NCI-H1436 (cell line): ENCODE data around the gene SLC43A3.
"Not testable (repeated sequence)": the region's sequence is repeated elsewhere in the genome, so short reads cannot be mapped to it uniquely, and the experiment has no call there.

Source experiments
- DNase-seq: peaks from one replicate; lab custom pipeline; 2025; lab: John Stamatoyannopoulos, UW

The SLC43A3 gene

DNA sequence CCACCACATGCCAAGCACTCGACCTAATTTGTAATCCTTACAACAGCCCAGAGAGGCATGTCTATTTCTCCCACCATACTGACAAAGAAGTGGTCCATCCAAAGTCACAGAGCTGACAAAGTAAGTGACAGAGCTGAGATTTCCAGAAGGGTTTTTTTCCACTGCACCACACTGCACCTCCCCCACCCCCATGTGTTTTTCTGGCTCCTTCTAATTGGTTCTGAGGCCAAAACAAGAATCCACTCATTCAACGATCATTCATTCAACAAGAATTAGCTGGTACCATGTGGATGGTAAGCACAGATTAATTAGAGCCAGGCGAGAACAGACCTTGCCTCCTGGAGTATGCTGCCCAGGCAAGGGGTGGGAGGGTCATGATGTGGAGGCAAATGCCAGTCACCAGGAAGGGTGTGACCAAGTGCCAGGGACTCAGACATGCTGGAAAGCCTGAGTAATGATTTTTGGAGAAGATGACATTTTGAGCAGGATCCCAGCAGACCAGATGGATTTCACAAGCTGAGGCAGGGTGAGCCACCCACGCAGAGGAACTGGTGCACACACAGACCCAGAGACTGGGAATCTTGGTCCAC lies 21.6 kb downstream of the SLC43A3 start:
- no peak for DNase-seq

DNA sequence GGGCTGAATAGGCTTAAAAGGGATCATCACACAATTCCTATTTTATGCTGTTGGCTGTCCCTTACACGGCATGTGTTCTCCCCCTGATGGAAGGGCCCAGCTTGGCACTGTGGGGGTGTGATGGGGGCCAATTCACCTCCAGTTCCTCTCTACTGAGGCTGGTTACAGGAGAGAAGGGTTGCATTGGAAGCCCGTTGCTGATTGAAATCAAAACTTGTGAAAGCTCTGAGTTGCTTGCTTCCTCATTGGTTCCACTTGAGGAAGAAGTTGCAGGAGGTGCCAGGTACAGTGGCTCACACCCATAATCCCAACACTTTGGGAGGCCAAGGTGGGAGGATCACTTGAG lies 23.1 kb downstream of the SLC43A3 start:
- DNase-seq: no peak

DNA sequence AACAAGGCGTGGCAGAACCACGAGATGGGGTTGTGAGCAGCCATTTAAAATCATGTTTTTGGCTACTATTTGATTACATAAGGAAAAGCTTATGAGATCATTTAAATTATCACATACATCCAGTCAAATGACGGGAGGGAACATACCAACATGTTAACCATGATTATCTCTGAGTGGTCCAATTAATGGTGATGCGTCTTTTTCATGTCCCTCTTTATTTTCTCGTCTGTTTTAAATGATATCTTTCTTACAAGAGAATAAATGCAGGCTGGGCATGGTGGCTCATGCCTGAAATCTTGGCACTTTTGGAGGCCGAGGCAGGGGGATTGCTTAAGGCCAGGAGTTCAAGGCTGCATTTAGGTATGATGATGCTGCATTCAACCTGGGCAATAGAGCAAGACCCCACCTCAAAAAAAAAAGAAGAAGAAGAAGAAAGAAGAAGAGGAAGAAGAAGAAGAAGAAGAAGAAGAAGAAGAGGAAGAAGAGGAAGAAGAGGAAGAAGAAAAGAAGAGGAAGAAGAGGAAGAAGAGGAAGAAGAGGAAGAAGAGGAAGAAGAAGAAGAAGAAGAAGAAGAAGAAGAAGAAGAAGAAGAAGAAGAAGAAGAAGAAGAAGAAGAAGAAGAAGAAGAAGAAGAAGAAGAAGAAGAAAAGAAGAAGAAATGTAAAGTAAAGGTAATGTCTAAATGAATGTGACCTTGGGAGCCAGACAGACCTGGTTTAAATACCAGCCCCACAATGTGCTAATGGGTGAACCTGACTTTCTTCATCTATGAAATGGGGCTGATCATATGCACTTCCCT lies 23.7 kb downstream of the SLC43A3 start:
- not testable (repeated sequence) for DNase-seq

DNA sequence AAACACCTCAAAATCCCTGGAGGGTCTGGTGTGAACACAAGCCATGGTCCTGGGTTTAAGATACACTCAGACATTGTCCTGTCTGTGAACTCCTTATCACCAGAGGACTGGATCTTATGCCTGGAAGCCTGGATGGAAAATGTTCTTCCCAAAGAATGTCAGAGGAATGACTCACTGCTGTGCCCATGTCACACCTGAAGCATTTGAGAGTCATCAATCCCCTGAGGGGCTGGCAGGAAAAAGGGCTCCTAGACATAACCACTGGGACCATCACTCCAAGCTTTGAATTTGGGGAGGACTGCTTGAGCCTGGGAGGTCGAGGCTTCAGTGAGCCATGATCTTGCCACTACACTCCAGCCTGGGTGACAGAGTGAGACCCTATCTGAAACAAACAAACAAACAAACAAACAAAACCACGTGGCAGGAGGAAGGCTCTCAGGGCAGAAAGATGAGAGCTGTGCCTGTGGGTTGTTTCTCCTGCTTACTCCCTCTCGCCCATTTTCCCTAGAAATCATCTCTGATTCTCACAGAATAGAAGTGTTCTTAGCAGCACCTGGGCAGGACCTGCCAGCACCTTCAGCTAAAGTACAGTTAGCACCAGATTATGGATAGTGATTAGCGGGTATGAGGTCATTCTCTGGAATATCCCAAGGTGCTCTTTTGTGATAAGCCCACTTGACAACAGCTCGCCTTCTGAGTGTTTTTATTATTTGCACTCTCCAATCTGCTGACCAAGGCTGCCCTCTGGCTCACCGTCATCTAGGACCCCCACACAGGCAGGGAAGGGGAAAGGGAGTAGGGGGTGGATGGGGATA lies 24.5 kb downstream of the SLC43A3 start:
- DNase-seq: no peak

DNA sequence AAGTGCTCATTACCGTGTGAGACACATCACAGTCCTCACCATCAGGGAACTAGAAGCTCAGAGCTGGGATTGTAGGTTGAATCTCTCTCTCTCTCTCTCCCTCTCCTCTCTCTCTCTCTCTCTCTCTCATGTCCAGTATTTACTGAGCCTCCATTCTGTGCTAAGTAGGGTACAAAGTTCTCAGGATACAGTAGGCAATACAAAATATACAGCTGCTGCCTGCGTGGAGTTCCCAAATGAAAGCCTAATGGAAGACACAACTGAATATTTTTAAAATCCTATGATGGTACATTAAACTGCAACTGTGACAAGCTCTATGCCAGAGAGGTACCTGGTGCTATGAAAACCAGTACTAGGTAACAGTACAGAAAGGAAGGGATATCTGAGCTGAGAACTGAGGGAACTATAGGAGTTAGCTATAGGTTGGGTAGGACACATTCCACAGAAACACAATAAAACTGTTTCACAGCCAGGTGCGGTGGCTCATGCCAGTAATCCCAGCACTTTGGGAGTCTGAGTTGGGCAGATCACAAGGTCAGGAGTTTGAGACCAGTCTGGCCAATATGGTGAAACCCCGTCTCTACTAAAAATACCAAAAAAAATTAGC lies 26.8 kb downstream of the SLC43A3 start:
- DNase-seq: no peak

DNA sequence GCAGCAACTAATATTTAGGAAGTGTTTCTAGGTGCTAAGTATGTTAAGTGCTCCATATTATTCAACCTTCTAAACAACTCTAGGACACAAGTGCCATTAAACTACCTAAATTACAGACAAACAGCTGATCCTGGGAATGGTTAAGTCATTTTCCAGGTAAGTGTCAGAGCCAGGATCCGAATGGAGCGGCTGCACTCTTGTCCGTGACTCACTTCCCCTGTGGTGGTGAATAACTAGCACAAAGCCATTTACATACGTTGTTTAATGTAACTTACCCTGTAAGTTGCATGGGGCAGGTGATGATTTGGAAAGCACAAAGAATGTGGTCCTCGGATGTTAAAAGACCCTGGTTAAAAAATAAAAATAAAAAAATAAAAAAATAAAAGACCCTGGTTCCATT lies 27.7 kb downstream of the SLC43A3 start:
- no peak for DNase-seq

DNA sequence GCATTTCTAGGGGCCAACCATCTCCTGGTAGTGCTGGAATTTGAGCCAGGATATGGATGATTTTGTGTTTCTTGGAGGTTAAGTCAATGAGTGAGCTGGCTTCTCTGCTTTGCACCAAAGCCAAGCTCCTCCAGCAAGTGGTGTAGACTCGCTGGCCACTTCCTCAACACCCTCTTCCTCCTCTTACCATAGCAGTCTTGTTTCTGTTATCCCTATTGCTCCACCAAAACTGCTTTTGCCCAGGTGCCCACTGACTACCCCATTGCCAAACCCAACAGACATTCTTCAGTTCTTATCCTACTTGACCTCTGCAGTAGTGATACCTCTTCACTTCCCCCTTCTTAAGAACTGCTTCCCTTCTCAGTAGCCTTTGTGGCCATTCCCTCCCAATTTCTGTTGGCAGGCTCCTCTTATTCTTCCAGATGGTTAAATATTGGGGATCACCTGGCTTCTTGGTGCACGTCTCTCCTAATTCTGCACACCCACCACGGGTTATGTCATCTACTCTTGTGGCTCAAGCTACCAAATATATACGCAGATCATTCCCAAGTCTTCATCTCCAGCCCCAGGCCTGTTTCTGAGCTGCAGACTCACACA lies 29.4 kb downstream of the SLC43A3 start:
- DNase-seq: no peak

DNA sequence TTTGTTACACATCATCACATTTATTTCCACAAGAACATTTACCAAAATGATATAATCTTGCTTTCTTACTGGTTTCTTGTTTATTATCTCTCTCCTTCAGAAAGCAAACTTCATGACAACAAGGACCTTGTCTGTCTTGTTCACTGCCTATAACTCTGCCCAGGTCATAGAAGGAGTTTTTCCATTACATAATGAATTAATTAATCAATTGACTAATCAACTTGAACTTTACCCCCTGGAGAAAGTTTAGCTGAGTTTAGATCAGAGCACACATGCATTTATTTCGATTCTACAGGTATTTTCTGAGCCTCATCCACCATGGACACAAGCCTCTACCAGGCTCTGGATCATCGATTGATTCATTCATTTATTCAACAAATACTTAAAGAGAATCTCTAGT lies 30.2 kb downstream of the SLC43A3 start:
- DNase-seq: no peak

DNA sequence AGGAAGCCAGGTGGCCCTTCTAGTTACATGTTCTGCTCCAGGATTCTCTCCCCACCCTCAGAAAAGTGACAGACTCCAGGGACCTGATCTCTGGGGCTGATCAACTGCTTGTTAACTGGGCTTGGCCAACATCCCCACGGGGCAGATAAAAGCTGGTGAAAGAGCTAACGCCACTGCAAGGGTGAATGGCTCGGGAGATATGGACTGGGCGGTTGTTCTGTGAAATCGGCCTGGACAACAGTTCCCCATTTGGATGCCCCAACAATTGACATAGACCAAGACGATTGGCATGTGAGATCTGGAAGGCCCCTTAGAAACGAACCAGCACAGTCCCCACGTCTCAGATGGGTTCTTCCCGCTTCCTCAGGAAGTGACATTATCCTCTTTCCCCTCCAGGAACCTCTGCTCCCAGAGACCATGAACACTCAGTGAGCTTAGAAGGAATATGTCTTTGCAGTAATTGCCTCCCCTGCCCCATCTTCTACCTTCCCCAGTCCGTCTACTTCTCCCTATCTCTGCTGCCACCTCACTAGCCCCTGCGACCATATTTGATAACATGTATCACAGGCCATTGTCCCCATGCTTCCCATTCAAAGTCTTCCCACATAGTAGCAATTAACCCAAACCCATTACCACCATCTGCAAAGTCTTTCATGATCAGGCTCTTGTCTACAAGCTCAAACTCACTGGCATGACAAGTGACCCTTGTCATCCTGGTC lies 30.9 kb downstream of the SLC43A3 start:
- no peak for DNase-seq

DNA sequence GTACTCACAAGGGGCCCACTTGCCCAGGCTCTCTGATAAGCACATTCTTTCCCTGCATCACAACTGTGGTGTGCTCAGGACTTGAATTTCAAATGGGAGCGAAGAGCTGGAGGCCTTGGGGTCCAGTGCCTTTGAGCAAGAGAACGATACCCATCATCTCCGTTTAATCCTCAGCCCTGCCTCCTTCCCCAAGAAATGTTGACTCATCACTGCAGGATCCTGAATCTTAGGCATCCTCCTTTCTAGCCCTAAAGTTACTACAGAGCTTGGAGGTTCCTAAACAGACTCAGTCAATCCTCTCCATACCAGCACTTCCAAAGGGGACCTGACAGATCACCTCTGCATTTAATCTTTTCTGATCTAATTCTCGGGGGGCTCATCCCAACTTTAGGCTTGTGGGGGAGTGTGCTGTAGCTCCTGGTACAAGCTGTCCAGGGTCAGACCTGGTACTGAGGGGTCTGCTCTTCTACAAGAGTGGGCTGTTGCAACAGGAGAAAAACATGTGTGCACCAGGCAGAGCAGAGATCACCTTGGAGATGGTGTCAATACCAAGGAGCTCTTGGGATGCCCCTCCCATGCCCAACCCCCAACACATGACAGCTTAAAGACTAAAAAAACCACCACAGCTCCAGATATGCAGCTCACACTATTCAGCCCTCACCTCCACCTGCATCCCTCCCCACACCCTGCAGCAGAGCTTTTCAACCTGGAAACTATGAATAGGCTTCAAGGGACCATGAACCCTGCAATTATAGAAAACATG lies 32.5 kb downstream of the SLC43A3 start:
- DNase-seq: no peak

DNA sequence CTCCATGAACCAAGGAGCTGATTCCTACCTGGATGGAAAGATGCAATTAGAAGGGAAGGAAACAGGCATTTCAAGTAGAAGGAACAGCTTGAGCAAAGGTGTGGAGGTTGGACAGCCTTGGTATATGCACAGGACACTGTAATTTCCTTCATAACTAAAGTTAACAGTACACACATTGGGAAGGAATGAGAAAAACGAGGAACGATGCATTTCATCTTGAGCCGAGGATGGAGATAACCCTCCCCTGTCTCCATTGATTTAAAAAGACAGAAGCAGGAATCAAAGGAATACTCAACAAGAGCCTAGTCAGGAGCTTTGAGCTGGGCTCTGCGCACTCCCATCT lies 34.2 kb downstream of the SLC43A3 start:
- no peak for DNase-seq

DNA sequence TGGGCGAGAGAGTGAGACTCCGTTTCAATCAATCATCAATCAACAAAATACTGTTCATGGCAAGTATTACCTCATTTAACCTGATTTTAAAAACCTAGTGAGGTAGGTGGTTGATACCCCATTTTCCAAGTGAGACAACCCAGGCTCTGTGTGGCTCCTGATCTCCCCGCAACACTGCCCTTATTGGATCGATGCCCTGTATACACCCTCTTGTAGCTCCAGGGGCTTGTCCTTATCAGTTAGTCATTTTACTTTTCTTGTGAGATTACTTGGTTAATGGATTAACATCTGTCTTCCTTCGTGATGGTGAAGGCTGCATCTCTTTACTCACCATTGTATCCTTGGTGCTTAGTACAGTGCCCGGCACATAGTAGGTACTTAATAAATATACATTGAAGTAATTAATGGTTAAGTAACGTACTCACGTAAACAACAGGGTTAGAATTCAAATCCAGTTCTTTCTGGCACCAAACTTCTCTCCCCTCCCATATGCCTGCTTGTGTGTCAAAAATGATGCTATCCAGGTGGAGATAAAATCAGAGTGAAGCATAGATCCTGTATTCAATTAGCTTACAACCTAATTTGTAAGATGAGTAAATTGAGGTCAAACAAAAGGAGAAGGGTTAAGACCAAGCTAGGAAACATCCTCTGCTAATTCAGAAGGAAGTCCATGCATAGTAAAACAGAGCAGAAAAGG lies 34.7 kb downstream of the SLC43A3 start:
- DNase-seq: no peak

DNA sequence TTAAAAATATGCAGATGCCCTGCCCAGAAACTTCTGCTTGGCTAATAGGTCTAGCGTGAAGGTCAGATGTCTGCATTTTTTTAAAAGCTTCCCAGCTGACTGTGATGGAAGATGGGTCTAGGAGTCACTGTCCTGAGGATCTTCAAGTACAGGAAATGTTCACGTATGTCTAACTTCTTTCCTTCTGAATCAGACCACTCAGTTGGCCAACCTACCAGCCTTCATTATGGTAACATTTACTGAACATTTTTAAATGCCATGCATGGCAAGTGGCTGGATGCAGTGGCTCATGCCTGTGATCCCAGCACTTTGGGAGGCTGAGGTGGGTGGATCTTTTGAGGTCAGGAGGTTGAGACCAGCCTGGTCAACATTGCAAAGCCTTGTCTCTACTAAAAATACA lies 35.4 kb downstream of the SLC43A3 start:
- DNase-seq: no peak

DNA sequence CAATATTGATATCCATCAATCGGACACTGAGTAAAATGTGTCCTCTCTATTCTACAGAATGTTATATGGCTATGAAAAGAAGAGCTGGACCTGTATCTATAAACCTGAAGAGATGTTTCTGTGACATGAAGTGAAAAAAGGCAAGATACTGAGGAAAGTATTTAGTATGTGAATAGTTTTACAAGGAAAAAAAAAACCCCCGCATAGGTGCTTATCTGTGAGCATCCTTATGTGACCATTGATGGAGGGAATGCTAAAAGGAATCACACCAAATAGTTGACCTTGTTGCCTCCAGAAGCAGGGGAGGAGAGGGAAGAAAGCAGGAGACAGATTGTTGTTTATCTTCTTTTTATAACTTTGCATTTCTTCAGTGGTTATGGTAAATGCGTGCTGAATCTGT lies 35.8 kb downstream of the SLC43A3 start:
- no peak for DNase-seq

DNA sequence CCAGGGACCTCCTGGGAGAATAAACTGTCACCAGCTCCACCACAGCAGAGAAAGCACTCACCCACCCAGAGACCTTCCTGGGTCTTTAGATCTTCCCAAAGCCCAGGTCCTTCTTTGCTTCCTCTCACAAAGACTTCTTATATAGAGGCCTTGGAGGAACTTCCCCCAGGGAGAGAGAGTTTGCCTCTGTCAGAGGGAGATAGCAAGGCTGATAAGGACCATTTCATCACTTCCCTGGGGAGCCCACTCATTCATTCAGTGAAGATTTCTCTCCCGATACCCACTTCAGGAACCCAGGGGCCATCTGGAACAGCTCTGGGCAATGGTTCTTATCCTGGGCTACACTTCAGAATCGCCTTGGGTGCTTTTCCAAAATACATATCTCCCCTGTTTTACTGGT lies 36.4 kb downstream of the SLC43A3 start, which contains the start of gene PRG2:
TSS of gene PRG2 (minus strand) at position 116 of the 400 bp plus-strand sequence. CDS start 706 bp downstream, outside the sequence.
- no peak for DNase-seq

DNA sequence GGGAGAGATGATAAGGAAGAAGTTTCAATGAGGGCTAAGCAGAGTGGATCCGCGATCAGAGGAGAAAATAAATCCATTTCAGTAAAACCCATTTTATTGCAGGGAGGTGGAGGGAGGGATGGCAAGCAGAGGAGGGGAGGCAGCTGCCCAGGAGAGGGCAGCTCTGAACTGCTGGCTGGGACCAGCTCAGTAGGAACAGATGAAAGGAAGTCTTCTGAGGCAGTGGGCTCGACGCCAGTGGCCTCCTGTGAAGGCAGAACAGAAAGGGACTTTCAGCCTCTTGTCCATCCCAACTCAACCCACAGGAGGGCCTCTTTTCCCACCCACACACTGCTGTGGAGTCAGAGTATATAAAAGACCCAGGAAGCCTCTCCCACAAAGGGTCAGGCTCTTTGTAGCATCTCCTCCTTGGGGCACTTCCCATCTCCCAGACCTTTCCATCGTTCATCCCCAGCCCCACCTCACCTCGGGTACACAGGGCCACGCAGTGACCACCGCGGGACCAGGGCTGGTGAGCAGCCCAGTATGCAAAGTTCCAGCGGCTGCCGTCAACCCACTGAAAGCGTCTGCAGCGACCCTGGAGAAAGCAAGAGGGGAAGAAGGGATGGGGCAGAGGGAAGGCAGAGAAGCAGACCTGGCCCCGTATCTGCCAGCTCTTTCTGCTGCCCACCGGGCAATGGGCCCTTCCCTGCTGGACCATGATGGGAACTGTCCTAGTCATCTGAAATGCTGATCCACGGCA lies 39.5 kb downstream of the SLC43A3 start:
- no peak for DNase-seq

DNA sequence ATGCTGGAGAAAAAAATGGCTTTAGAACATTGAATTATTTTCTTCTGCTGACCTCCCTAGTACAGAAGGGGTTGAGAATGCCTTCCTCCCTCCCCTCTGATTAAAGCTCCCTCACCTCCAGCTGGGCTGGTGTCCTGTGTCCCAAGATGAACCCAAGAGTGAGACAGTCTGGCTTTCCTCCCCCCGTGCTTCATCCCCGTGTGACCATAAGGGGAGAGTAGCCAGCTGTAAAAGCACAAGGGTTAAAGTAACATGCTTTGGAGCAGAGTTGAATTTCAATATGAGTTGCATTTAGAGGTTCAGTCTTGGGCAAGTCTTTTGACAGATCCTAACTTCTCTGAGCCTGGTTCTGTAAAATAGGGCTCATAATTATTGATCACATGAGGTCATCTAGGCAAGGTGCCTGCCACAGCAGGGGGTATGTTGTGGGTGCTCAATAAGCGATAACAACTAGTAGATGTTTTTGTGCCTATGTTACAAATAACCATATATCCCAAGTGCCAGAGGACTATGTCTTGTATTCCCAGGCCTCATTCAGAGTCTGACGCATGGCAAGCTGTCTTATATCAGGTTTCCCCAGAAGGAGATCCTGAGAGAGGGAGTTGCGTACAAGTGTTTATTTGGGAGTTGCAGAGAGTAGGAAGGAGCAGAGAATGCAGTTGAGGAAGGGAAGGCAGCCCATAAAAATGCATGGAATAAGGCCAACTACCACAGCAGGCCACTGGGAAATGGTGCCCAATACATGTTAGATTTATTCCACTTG lies 40.6 kb downstream of the SLC43A3 start:
- DNase-seq: no peak

DNA sequence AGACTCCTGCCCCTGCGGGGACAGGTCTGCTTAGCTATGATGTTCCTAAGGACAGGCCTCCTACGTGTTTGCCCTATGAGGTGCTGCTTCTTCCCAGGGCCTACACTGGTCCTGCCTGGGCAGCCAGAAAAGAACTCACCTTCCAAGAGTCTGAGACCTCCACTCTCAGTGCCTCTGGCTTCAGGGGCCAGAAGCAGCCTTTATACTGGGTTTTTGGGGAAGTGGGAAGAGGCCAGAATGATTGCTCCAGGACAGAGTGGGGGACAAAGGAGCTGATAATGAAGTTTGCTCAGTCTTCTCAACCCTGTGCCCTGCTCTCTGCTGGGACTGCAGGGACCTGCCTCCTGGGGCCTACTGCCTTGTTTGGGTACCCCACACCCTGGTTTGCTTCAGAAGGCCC lies 45.9 kb downstream of the SLC43A3 start, which contains the start of gene PRG3:
TSS of gene PRG3 (minus strand) at position 176 of the 400 bp plus-strand sequence. CDS start 442 bp downstream, outside the sequence.
- DNase-seq: no peak

DNA sequence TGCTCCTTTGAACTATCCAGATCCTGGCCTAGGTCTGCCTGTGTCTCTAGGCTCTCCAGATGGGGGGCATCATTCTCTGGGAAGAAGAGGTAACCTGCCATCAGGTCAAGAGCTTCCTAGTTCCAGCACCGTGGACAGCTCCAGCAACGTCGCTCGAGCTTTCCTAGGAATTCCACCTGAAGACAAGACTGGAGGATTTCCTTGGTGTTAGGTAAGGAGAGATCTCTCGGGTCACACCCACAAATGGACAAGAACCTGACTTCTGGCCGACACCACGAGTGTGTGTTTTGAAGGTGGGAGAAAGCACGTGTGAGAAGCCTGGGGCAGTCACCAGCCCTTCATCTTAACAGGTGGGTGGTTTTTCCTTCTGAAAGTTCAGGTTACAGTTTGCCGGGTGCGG lies 47.2 kb downstream of the SLC43A3 start:
- DNase-seq: no peak
